Right lung (tissue), 5 donors: Measurements from ENCODE around the gene AFF1. TPM values are rescaled to one million over a fixed set of nuclear protein-coding genes. Genes with fewer than 3 reads are reported as not detected.

ENCODE experiments used
- polyA plus RNA-seq, 5 donors: library from polyadenylated mRNA; unstranded; fragments of 120-200 nt; gene quantifications; one replicate each; pipeline versions ENCODE4 v1.2.1 to v1.2.3, GENCODE V29; 2013; ENCODE audit warnings: inconsistent platforms in 1 of 5, low replicate concordance in 1 of 5; ENCODE audit not compliant: insufficient read length in 5 of 5, insufficient read depth in 1 of 5

AFF1 gene
- polyA plus RNA-seq, 5 donors: 30.9 to 47.9 (median 45.1) TPM

Other genes with a start within 250 kb of the AFF1 start
- under 1 TPM; 0.23 to 0.76 (median 0.31) TPM for gene SLC10A6, start 85.6 kb upstream of the AFF1 start, polyA plus RNA-seq
- gene C4orf36, start 42.6 kb upstream of the AFF1 start, polyA plus RNA-seq: 10 to 100 TPM; 10.3 to 11.7 (median 10.9) TPM